ENCODE measurements around the gene ZNF536.
"Not testable (repeated sequence)": the region's sequence is repeated elsewhere in the genome, so short reads cannot be mapped to it uniquely, and the experiment has no call there.

The ZNF536 gene

DNA sequence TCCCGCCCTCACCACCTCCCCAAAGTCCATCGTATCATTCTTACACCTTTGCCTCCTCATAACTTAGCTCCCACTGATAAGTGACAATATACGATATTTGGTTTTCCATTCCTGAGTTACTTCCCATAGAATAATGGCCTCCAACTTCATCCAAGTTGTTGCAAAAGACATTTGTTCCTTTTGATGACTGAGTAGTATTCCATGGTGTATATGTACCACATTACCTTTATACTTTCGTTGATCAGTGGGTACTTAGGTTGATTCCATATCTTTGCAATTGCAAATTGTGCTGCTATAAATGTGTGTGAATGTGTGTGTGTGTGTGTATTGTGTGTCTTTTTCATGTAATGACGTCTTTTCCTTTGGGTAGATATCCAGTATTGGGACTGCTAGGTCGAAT lies 109.6 kb downstream of the ZNF536 start:
- DNase-seq: no peak
- 72% methylated on average over 5 of the region's 6 CpGs for WGBS
- no peak overlapping the region for H4K8ac ChIP-seq (ENCODE audit: low read length)
- no peak overlapping the region for H3K18ac ChIP-seq (ENCODE audit: low read depth in 1 of 2, low read length in 2 of 2)
- no peak overlapping the region for H3K9ac ChIP-seq (ENCODE audit: low read length)
- no peaks in the 10 kb centered on the region for H3K27me3 ChIP-seq (ENCODE audit: control insufficient read depth in 1 of 2, insufficient read depth in 1 of 2, low read length in 2 of 2)
- H3K9me3 ChIP-seq (ENCODE audit: control insufficient read depth, low read length): no peaks in the 10 kb centered on the region
- H2BK5ac ChIP-seq (ENCODE audit: low read depth, low read length, poor library complexity, severe bottlenecking): no peak overlapping the region
- H2BK15ac ChIP-seq (ENCODE audit: low read depth, poor library complexity, severe bottlenecking): no peak overlapping the region
- no peak overlapping the region for H3K4me2 ChIP-seq (ENCODE audit: low read length, poor library complexity, severe bottlenecking)
- H3K27ac ChIP-seq (ENCODE audit: low read length, poor library complexity, severe bottlenecking): no peak overlapping the region
- no peak overlapping the region for H3K23ac ChIP-seq (ENCODE audit: low read length in 2 of 2)
- H3K14ac ChIP-seq (ENCODE audit: low read length in 2 of 2): no peak overlapping the region
- no peak overlapping the region for H2BK12ac ChIP-seq (ENCODE audit: low read length in 2 of 2)
- no peak overlapping the region for H2AK5ac ChIP-seq (ENCODE audit: low read length, severe bottlenecking)
- H3K36me3 ChIP-seq (ENCODE audit: control insufficient read depth in 1 of 2, insufficient read depth in 2 of 2, low read depth in 1 of 2, low read length in 2 of 2): no peaks in the 10 kb centered on the region
- H2AFZ ChIP-seq (ENCODE audit: low read depth, low read length): no peak overlapping the region
- H3K79me1 ChIP-seq (replicated peaks; ENCODE audit: low read length, poor library complexity, severe bottlenecking): no peaks in the 10 kb centered on the region
- no peak overlapping the region for H4K91ac ChIP-seq (ENCODE audit: low read length)
- no peak overlapping the region for H3K4ac ChIP-seq (ENCODE audit: low read depth in 1 of 2, low read length in 2 of 2)
- no peaks in the 10 kb centered on the region for H3K4me1 ChIP-seq (ENCODE audit: control insufficient read depth, insufficient read depth, low read depth, low read length)
- no peak overlapping the region for H2BK120ac ChIP-seq (ENCODE audit: low read depth, low read length)
- no peak overlapping the region for H3K4me3 ChIP-seq (ENCODE audit: insufficient read depth in 1 of 2, low read depth in 1 of 2, low read length in 2 of 2)

- H3K9me3 ChIP-seq (ENCODE audit: control insufficient read depth, low read length): no peaks in the 10 kb centered on the region
- no peak overlapping the region for H3K14ac ChIP-seq (ENCODE audit: low read length in 2 of 2)
- H2BK120ac ChIP-seq (ENCODE audit: low read depth, low read length): no peak overlapping the region
- no peak overlapping the region for H3K27ac ChIP-seq (ENCODE audit: low read length, poor library complexity, severe bottlenecking)
- no peaks in the 10 kb centered on the region for H3K4me1 ChIP-seq (ENCODE audit: control insufficient read depth, insufficient read depth, low read depth, low read length)
- no peaks in the 10 kb centered on the region for H3K27me3 ChIP-seq (ENCODE audit: control insufficient read depth in 1 of 2, insufficient read depth in 1 of 2, low read length in 2 of 2)
- H3K23ac ChIP-seq (ENCODE audit: low read length in 2 of 2): no peak overlapping the region
- H3K79me1 ChIP-seq (replicated peaks; ENCODE audit: low read length, poor library complexity, severe bottlenecking): no peaks in the 10 kb centered on the region
- no peak overlapping the region for H4K91ac ChIP-seq (ENCODE audit: low read length)
- H2BK15ac ChIP-seq (ENCODE audit: low read depth, poor library complexity, severe bottlenecking): no peak overlapping the region
- H3K18ac ChIP-seq (ENCODE audit: low read depth in 1 of 2, low read length in 2 of 2): no peak overlapping the region
- H4K8ac ChIP-seq (ENCODE audit: low read length): no peak overlapping the region
- H3K4ac ChIP-seq (ENCODE audit: low read depth in 1 of 2, low read length in 2 of 2): no peak overlapping the region
- H2BK5ac ChIP-seq (ENCODE audit: low read depth, low read length, poor library complexity, severe bottlenecking): no peak overlapping the region
- DNase-seq: no peak
- H3K9ac ChIP-seq (ENCODE audit: low read length): no peak overlapping the region
- no peak overlapping the region for H2BK12ac ChIP-seq (ENCODE audit: low read length in 2 of 2)
- H3K4me3 ChIP-seq (ENCODE audit: insufficient read depth in 1 of 2, low read depth in 1 of 2, low read length in 2 of 2): no peak overlapping the region
- H2AK5ac ChIP-seq (ENCODE audit: low read length, severe bottlenecking): no peak overlapping the region
- no peak overlapping the region for H2AFZ ChIP-seq (ENCODE audit: low read depth, low read length)
- H3K36me3 ChIP-seq (ENCODE audit: control insufficient read depth in 1 of 2, insufficient read depth in 2 of 2, low read depth in 1 of 2, low read length in 2 of 2): no peaks in the 10 kb centered on the region
- 76% methylated on average over 1 of the region's 1 CpG for WGBS
- H3K4me2 ChIP-seq (ENCODE audit: low read length, poor library complexity, severe bottlenecking): no peak overlapping the region
Observed at GRCh38 chr19:30482956-30483355, 110.8 kb downstream of the ZNF536 start.

GRCh38 chr19:30486250-30486649 lies 114.1 kb downstream of the ZNF536 start:
- DNase-seq; H4K91ac ChIP-seq (ENCODE audit: low read length); H2BK15ac ChIP-seq (ENCODE audit: low read depth, poor library complexity, severe bottlenecking); H4K8ac ChIP-seq (ENCODE audit: low read length); H3K9me3 ChIP-seq (ENCODE audit: control insufficient read depth, low read length); H3K4me2 ChIP-seq (ENCODE audit: low read length, poor library complexity, severe bottlenecking); H3K36me3 ChIP-seq (ENCODE audit: control insufficient read depth in 1 of 2, insufficient read depth in 2 of 2, low read depth in 1 of 2, low read length in 2 of 2); H3K9ac ChIP-seq (ENCODE audit: low read length); H3K23ac ChIP-seq (ENCODE audit: low read length in 2 of 2); H3K79me1 ChIP-seq (replicated peaks; ENCODE audit: low read length, poor library complexity, severe bottlenecking); H3K18ac ChIP-seq (ENCODE audit: low read depth in 1 of 2, low read length in 2 of 2); H3K27ac ChIP-seq (ENCODE audit: low read length, poor library complexity, severe bottlenecking); H3K4me1 ChIP-seq (ENCODE audit: control insufficient read depth, insufficient read depth, low read depth, low read length); H2AFZ ChIP-seq (ENCODE audit: low read depth, low read length); H2BK5ac ChIP-seq (ENCODE audit: low read depth, low read length, poor library complexity, severe bottlenecking); H3K4me3 ChIP-seq (ENCODE audit: insufficient read depth in 1 of 2, low read depth in 1 of 2, low read length in 2 of 2); H3K27me3 ChIP-seq (ENCODE audit: control insufficient read depth in 1 of 2, insufficient read depth in 1 of 2, low read length in 2 of 2); H3K4ac ChIP-seq (ENCODE audit: low read depth in 1 of 2, low read length in 2 of 2); H2BK120ac ChIP-seq (ENCODE audit: low read depth, low read length); H2BK12ac ChIP-seq (ENCODE audit: low read length in 2 of 2); H3K14ac ChIP-seq (ENCODE audit: low read length in 2 of 2); H2AK5ac ChIP-seq (ENCODE audit: low read length, severe bottlenecking): not testable (repeated sequence)
- WGBS: 71% methylated on average over 2 of the region's 2 CpGs

DNA sequence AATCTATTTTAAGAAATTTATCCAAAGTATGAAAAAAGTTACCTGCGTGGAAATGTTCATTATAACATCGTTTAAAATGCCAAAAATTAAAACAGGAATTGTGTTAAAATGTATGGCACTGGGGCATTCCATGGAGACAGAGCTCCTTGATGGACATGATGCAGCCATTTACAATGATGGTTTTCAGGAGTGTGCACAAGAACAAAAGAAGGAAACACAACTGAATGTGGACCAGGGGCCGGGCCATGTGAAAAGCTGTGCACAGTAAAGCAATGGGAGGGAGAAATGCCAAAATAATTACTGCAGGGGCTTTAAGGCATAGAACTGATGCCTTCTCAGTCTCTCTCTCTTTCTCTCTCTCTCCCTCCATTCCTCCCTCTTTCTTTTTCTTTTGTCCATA lies 115.0 kb downstream of the ZNF536 start:
- Histone ChIP-seq H3K4me3 (ENCODE audit: insufficient read depth in 1 of 2, low read depth in 1 of 2, low read length in 2 of 2) (no peak overlapping the region), H3K4ac (ENCODE audit: low read depth in 1 of 2, low read length in 2 of 2) (no peak overlapping the region), H2BK5ac (ENCODE audit: low read depth, low read length, poor library complexity, severe bottlenecking) (no peak overlapping the region), H2BK15ac (ENCODE audit: low read depth, poor library complexity, severe bottlenecking) (no peak overlapping the region), H4K8ac (ENCODE audit: low read length) (no peak overlapping the region), H3K4me2 (ENCODE audit: low read length, poor library complexity, severe bottlenecking) (no peak overlapping the region), H2BK120ac (ENCODE audit: low read depth, low read length) (no peak overlapping the region), H3K9me3 (ENCODE audit: control insufficient read depth, low read length) (no peaks in the 10 kb centered on the region), H4K91ac (ENCODE audit: low read length) (no peak overlapping the region), H3K23ac (ENCODE audit: low read length in 2 of 2) (no peak overlapping the region), H2AFZ (ENCODE audit: low read depth, low read length) (no peak overlapping the region), H2AK5ac (ENCODE audit: low read length, severe bottlenecking) (no peak overlapping the region), H3K27me3 (ENCODE audit: control insufficient read depth in 1 of 2, insufficient read depth in 1 of 2, low read length in 2 of 2) (no peaks in the 10 kb centered on the region), H3K79me1 (replicated peaks; ENCODE audit: low read length, poor library complexity, severe bottlenecking) (no peaks in the 10 kb centered on the region), H3K4me1 (ENCODE audit: control insufficient read depth, insufficient read depth, low read depth, low read length) (no peaks in the 10 kb centered on the region), H3K18ac (ENCODE audit: low read depth in 1 of 2, low read length in 2 of 2) (no peak overlapping the region), H3K14ac (ENCODE audit: low read length in 2 of 2) (no peak overlapping the region), H3K27ac (ENCODE audit: low read length, poor library complexity, severe bottlenecking) (no peak overlapping the region), H2BK12ac (ENCODE audit: low read length in 2 of 2) (no peak overlapping the region), H3K9ac (ENCODE audit: low read length) (no peak overlapping the region), H3K36me3 (ENCODE audit: control insufficient read depth in 1 of 2, insufficient read depth in 2 of 2, low read depth in 1 of 2, low read length in 2 of 2) (no peaks in the 10 kb centered on the region)
- WGBS: 77% methylated on average over 3 of the region's 3 CpGs
- DNase-seq: no peak

All from mesenchymal stem cell (in vitro differentiated cells and primary cell).